Measurements from ENCODE around the gene PELI1.

PELI1 gene

DNA sequence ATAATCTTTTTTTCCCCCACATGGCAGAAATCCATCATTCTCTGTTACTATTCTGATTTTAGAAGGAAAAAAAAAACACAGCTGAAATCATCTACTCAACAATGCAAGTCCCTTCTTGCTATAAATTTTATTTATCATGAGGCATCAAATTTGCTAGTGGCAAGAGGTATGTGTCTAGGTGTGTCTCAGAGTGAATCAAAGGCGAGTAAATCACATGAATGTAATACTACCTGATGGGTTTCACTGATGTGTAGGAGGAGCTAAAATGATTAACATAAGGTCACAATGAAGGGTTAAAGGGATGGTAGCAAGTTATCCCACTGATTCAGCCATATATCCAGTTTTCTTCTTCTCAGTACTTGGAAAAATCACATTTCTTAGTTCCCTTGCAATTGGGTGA, 24.5 kb upstream of the PELI1 start:
- POLR2A ChIA-PET = no interaction called here

DNA sequence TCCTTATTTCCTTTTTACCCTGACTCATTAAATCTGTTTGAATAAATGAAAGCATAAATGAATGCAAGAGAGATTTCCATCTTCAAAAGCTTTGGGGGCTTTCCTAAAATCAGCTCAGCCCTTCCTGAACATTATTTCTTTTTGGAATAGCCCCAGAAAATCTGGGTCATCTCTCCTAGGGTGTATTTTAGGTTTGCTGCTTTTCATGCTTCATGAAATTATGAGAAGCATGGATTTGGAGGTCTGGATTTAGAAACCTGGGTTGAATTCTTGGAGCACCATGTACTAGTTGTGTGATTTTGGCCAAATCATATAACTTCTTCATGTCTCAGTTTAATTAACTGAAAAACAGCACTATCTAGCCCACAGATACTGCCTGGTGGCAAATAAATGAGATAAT, 24.0 kb upstream of the PELI1 start:
- ChIA-PET CTCF (interaction anchor here (0.6 to 2.4 kb wide), 5 partner anchors 9 to 27 kb away, joined by 3 to 6 read pairs (median 3); no protein-coding TSS in a partner anchor), POLR2A (no interaction called here)
- no peak for DNase-seq (ENCODE audit: extremely low spot score)
- no peak for TF ChIP-seq CTCF (IDR thresholded peaks at IDR 0.05; ENCODE audit: control extremely low read depth, extremely low read depth, low read depth, missing control alignments)

More for the DNA sequence above, 24.5 kb upstream of the PELI1 start:
- no peak for DNase-seq (ENCODE audit: extremely low spot score)
- TF ChIP-seq CTCF (IDR thresholded peaks at IDR 0.05; ENCODE audit: control extremely low read depth, extremely low read depth, low read depth, missing control alignments) = no peak
- CTCF ChIA-PET = interaction anchor here (0.6 to 2.4 kb wide), 9 partner anchors 10 to 65 kb away, joined by 3 to 6 read pairs (median 3); no protein-coding TSS in a partner anchor

DNA sequence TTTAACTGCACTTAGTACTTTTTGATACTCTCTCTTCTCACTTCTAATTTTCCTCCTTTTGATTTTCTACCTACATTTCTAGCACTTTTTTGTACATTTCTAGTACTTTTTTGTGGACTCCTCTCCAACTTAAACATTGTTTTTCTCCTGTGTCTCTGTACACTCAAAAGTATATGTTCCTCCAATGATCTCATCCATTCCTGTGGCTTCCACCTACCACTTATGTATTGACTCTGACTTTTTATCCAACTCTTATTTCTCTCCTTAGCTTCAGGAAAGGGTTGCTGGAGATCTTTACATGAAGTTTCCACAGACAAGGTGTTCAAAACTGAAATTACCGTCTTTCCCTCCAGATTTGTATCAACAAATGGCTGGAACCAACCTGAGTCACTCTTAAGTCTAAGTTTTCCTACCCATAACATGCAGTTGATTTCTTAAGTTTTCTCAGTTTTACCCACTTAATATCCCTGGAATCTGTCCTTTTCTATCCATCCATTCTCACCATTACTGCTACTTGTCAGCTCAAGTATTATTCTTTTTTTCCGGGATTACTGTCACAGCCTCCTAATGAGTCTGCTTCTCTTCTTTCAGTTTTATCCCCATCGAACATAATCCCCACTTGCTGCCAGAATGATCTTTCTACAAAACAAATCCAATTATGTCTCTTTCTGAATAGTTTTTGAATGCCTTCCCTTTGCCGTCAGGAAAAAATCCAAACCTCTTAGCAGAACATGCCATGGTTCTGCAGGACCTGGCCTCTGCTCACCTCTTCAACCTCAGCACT, 22.6 kb upstream of the PELI1 start:
- no peak for TF ChIP-seq CTCF (IDR thresholded peaks at IDR 0.05; ENCODE audit: control extremely low read depth, extremely low read depth, low read depth, missing control alignments)
- CTCF ChIA-PET = interaction anchor here (0.6 to 2.4 kb wide), 4 partner anchors 8 to 249 kb away, joined by 3 to 6 read pairs (median 3); no protein-coding TSS in a partner anchor
- DNase-seq (ENCODE audit: extremely low spot score) = no peak
- POLR2A ChIA-PET = no interaction called here

GRCh38 chr2:64166212-64166611, 22.0 kb upstream of the PELI1 start:
- CTCF ChIA-PET = interaction anchor here (0.6 to 1.5 kb wide), 2 partner anchors 14 to 250 kb away, joined by 3 read pairs; no protein-coding TSS in a partner anchor
- DNase-seq (ENCODE audit: extremely low spot score) = no peak
- POLR2A ChIA-PET = no interaction called here
- TF ChIP-seq CTCF (IDR thresholded peaks at IDR 0.05; ENCODE audit: control extremely low read depth, extremely low read depth, low read depth, missing control alignments) = no peak

DNA sequence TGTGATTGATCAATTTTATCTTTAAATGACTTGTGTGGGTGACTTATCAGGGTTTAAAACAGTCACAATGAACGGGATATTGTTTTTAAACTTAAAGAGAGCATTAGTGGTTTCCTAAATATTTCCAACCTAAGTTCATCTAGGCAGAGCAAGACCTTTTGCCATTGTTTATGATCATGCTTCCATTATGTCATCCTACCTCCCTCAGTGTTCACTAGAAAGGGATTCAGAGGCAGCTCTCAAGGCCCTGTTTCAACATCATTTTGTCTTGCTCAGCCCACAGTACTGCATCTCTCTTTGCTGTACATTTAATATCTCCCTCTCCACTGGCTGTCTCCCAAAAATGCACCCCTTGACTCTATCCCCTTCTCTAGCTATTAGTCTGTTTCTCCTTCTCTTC, 21.5 kb upstream of the PELI1 start:
- no peak for TF ChIP-seq CTCF (IDR thresholded peaks at IDR 0.05; ENCODE audit: control extremely low read depth, extremely low read depth, low read depth, missing control alignments)
- no peak for DNase-seq (ENCODE audit: extremely low spot score)
- ChIA-PET POLR2A (no interaction called here), CTCF (interaction anchor here (1.5 kb wide), 1 partner anchor 15 kb away, joined by 3 read pairs; no protein-coding TSS in a partner anchor)

DNA sequence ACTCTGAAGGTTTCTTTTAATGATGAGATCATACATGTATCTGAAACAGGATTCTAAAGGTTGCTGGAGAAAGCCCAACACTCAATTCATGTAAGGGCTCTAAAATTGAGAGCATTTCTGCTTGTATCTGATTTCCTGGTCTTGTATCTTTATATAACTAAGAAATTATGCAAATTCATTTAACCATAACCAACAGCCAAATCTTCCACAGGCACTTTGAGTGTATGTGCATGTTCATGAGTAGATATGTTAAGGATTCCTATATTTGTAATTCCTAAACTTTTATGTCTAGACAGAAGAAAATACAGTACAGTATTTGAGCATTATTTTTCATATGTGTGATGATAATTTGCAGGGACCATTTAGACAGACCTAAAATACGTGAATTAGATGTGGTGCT, 20.4 kb upstream of the PELI1 start:
- no peak for DNase-seq (ENCODE audit: extremely low spot score)
- TF ChIP-seq CTCF (IDR thresholded peaks at IDR 0.05; ENCODE audit: control extremely low read depth, extremely low read depth, low read depth, missing control alignments) = no peak
- ChIA-PET POLR2A (no interaction called here), CTCF (no interaction called here)

Data from GM10248 (cell line).